Sigmoid colon (tissue), 7 donors: ENCODE results near the gene ATXN10. TPM values are rescaled to one million over a fixed set of nuclear protein-coding genes. Genes with fewer than 3 reads are reported as not detected.

ENCODE experiments used
- DNase-seq: peaks from one replicate; pipeline ENCODE4 v3.0.0-alpha.2; 2019
- H3K27ac ChIP-seq, 4 donors: fragments of 200-600 bp; sonication (generic); one replicate each; pipeline ENCODE4 v1.5.1; 2016 to 2019; ENCODE audit warnings: mild to moderate bottlenecking in 1 of 4
- H3K27me3 ChIP-seq, 3 donors: fragments of 200-600 bp; sonication (generic); one replicate each; pipeline ENCODE4 v1.5.1; 2019; ENCODE audit warnings: mild to moderate bottlenecking in 1 of 3
- H3K36me3 ChIP-seq, 4 donors: fragments of 200-600 bp; sonication (generic); one replicate each; pipeline ENCODE4 v1.5.1; 2016 to 2019
- H3K4me1 ChIP-seq, 4 donors: fragments of 200-600 bp; sonication (generic); one replicate each; pipeline ENCODE4 v1.5.1; 2017 to 2019
- H3K4me3 ChIP-seq, 4 donors: fragments of 200-600 bp; sonication (generic); one replicate each; pipeline ENCODE4 v1.5.1; 2017 to 2019; ENCODE audit warnings: mild to moderate bottlenecking in 2 of 4, moderate library complexity in 1 of 4
- H3K9me3 ChIP-seq, 4 donors: fragments of 200-600 bp in 3 of 4; sonication (generic) in 3 of 4; one replicate each; pipeline versions ENCODE4 v1.5.1 to v1.6.1; 2013 to 2019
- EP300 ChIP-seq, 4 donors: sonication (generic); formaldehyde crosslinking; IDR thresholded peaks; one replicate each; pipeline ENCODE4 v1.6.1; 2017; ENCODE audit warnings: antibody characterized with exemption in 4 of 4
- POLR2A ChIP-seq, 2 donors: fragments of 450-650 bp; IDR thresholded peaks; one replicate each; pipeline ENCODE4 v1.6.1; 2016; ENCODE audit warnings: antibody characterized with exemption in 2 of 2, mild to moderate bottlenecking in 2 of 2, moderate library complexity in 2 of 2
- POLR2AphosphoS5 ChIP-seq, 4 donors: sonication (generic); formaldehyde crosslinking; IDR thresholded peaks; one replicate each; pipeline ENCODE4 v1.6.1; 2017; ENCODE audit warnings: antibody characterized with exemption in 4 of 4
- WGBS, 2 donors: extraction: QIAGEN DNeasy Blood & Tissue Kit; methylation state at CpG; one replicate each; pipeline ENCODE4 v1.1.7; 2013; 5-methylcytosine and 5-hydroxymethylcytosine counted together
- intact Hi-C: fragments of 100-400 bp; cut with DNase I; formaldehyde crosslinking; loops from one replicate; pipeline ENCODE4 v1.15.1; 2023
- polyA plus RNA-seq, 3 donors: library from polyadenylated mRNA; stranded (reverse); fragments of 200-250 nt; gene quantifications; one replicate each; pipeline ENCODE4 v1.2.3, GENCODE V29; 2013
- total RNA-seq, 4 donors: library from RNA; depleted of rRNA; stranded (reverse); fragments of >200 nt; gene quantifications; one replicate each; pipeline ENCODE4 v1.1.0, GENCODE V29; 2016
- TF ChIP-seq, protein P1 (sequence below), 4 experiments: fragments of 450-650 bp in 3 of 4; fragments of 200-600 bp in 1 of 4; IDR thresholded peaks; one replicate each; pipeline ENCODE4 v1.5.1; 2016 to 2019; ENCODE audit warnings: antibody characterized with exemption in 4 of 4, mild to moderate bottlenecking in 3 of 4, moderate library complexity in 2 of 4
- donor health status: healthy with polysubstance abuse.
- donor health status: Bipolar disorder and iron deficiency.
- donor health status: healthy.

Gene ATXN10
- total and polyA plus RNA-seq, 7 donors = 37.9 to 187 (median 160) TPM

DNA sequence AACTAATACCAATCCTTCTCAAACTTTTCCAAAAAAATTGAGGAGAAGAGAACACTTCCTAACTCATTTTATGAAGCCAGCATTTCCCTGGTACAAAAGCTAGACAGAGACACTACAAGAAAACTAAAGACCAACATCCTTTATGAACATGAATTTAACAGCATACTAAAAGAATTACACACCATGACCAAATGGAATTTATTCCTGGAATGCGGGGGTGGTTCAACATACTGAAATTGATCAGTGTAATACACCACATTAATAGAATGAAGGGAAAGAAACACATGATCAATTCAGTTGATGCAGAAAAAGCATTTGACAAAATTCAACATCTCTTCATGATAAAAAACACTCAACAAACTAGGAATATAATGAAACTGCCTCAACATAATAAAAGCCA is 157.2 kb downstream of the ATXN10 start:
- WGBS, 2 donors = 100% methylated on average over 1 of the region's 1 CpG

DNA sequence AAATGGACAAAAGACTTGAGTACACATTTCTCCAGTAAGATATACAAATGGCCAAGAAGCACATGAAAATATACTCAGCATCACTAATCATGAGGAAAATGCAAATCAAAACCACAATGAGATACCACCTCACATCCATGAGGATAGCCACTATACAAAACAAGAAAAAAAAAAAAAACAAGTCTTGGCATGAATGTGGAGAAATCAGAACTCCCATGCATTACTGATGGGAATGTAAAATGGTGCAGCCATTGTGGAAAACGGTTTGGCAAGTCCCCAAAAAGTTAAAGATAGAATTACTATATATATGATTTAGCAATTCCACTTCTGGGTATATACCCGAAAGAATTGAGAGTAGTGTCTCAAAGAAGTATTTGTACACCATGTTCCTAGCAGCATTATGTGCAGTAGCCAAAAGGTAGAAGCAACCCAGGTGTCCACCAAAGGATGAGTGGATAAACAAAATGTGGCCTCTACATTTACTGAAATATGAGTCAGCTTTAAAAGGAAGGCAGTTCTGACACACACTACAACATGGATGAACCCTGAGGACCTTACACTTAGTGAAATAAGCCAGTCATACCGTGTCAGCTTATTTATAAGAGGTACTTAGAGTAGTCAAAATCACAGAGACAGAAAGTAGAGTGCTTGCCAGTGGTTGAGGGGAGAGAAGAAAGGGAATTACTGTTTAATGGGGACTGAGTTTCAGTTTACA is 159.1 kb downstream of the ATXN10 start:
- 85% methylated on average over 3 of the region's 3 CpGs for WGBS, 2 donors
- Histone ChIP-seq H3K27me3 (no peaks in the 10 kb centered on the region), H3K27ac (peak overlapping the region in 3 of 4 donors; percentile 36 to 73 (median 63)), H3K36me3 (peaks cover 0 to 23% (median 0%) of the 10 kb centered on the region in 4 donors), H3K4me1 (peaks cover 0 to 19% (median 0%) of the 10 kb centered on the region in 4 donors), H3K9me3 (no peaks in the 10 kb centered on the region), H3K4me3 (no peak overlapping the region)
- intact Hi-C loops = loop anchor here (2.0 kb wide), 1 partner anchor 186 kb away; no protein-coding TSS in a partner anchor
- TF ChIP-seq POLR2AphosphoS5 (IDR thresholded peaks at IDR 0.05) (peak; percentile 19 to 87 (median 82)), EP300 (IDR thresholded peaks at IDR 0.05) (peak in 2 of 4 donors; percentile 53 to 61)
- TF ChIP-seq, protein P1, sequence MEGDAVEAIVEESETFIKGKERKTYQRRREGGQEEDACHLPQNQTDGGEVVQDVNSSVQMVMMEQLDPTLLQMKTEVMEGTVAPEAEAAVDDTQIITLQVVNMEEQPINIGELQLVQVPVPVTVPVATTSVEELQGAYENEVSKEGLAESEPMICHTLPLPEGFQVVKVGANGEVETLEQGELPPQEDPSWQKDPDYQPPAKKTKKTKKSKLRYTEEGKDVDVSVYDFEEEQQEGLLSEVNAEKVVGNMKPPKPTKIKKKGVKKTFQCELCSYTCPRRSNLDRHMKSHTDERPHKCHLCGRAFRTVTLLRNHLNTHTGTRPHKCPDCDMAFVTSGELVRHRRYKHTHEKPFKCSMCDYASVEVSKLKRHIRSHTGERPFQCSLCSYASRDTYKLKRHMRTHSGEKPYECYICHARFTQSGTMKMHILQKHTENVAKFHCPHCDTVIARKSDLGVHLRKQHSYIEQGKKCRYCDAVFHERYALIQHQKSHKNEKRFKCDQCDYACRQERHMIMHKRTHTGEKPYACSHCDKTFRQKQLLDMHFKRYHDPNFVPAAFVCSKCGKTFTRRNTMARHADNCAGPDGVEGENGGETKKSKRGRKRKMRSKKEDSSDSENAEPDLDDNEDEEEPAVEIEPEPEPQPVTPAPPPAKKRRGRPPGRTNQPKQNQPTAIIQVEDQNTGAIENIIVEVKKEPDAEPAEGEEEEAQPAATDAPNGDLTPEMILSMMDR (IDR thresholded peaks at IDR 0.05) = no peak
- no peak for DNase-seq

More for the DNA sequence above, 157.2 kb downstream of the ATXN10 start:
- intact Hi-C loops = no loop called here
- H3K36me3 ChIP-seq = peaks cover 0 to 7% (median 0%) of the 10 kb centered on the region in 4 donors
- H3K27me3 ChIP-seq = no peaks in the 10 kb centered on the region
- H3K9me3 ChIP-seq = no peaks in the 10 kb centered on the region
- no peak overlapping the region for H3K27ac ChIP-seq
- peaks cover 0 to 19% (median 0%) of the 10 kb centered on the region in 4 donors for H3K4me1 ChIP-seq
- no peak for DNase-seq
- H3K4me3 ChIP-seq = no peak overlapping the region
- no peak for TF ChIP-seq EP300 (IDR thresholded peaks at IDR 0.05)
- TF ChIP-seq POLR2A (IDR thresholded peaks at IDR 0.05) = no peak
- TF ChIP-seq POLR2AphosphoS5 (IDR thresholded peaks at IDR 0.05) = no peak
- TF ChIP-seq, protein P1 (IDR thresholded peaks at IDR 0.05) = no peak

DNA sequence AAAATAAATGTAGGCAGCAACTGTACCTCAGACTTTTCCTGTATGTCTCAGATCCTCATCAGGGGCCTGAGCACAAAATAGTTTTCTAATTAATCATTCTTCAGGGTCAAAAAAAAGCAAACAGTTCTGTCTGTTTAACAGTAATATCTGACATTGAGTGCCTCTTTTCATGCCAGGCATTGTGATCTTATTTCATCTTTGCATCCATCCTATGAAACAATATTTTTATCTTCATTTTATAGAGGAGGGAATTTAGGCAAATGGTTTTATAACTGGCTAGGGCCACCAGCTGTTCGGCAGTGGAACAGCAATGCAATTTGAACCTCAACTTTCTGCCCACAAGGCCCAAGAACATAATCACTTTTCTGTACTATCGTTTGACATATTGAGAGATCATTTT is 159.8 kb downstream of the ATXN10 start:
- Histone ChIP-seq H3K36me3 (peaks cover 0 to 23% (median 0%) of the 10 kb centered on the region in 4 donors), H3K4me1 (peaks cover 0 to 19% (median 0%) of the 10 kb centered on the region in 4 donors), H3K9me3 (no peaks in the 10 kb centered on the region), H3K27ac (peak overlapping the region in 3 of 4 donors; percentile 36 to 73 (median 63)), H3K27me3 (no peaks in the 10 kb centered on the region), H3K4me3 (no peak overlapping the region)
- no peak for DNase-seq
- 74 to 78% methylated on average over 2 of the region's 2 CpGs for WGBS, 2 donors
- no peak for TF ChIP-seq POLR2A (IDR thresholded peaks at IDR 0.05)
- TF ChIP-seq, protein P1 (IDR thresholded peaks at IDR 0.05) = peak in 3 of 4 experiments; percentile 53 to 61 (median 59)
- no peak for TF ChIP-seq EP300 (IDR thresholded peaks at IDR 0.05)
- intact Hi-C loops = loop anchor here (2.0 kb wide), 1 partner anchor 187 kb away; no protein-coding TSS in a partner anchor

DNA sequence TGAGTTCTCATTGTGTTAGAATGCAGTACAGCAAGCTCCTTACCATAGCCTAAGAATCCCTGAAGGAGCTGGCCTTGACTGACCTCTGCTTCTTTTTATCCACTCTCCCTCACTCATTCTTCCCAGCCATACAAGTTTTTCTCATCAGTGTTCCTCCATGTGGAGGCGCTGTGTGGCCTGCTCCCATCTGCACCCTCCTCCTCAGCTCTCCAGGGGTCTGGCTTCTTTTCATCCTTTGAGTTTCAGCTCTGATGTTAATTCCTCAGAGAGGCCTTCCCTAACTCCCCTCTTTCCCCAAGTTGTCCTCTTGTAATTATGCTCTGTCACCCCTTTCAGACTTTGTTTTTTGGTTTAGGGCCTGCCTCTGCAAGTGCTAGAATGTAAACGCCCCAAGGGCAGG is 160.5 kb downstream of the ATXN10 start:
- Histone ChIP-seq H3K9me3 (no peaks in the 10 kb centered on the region), H3K27ac (peak overlapping the region in 1 of 4 donors; percentile 63), H3K36me3 (peaks cover 0 to 23% (median 0%) of the 10 kb centered on the region in 4 donors), H3K27me3 (no peaks in the 10 kb centered on the region), H3K4me1 (peaks cover 0 to 19% (median 0%) of the 10 kb centered on the region in 4 donors), H3K4me3 (no peak overlapping the region)
- no peak for TF ChIP-seq POLR2A (IDR thresholded peaks at IDR 0.05)
- no peak for TF ChIP-seq POLR2AphosphoS5 (IDR thresholded peaks at IDR 0.05)
- TF ChIP-seq EP300 (IDR thresholded peaks at IDR 0.05) = no peak
- TF ChIP-seq, protein P1 (IDR thresholded peaks at IDR 0.05) = no peak
- WGBS, 2 donors = 92 to 93% methylated on average over 2 of the region's 2 CpGs
- intact Hi-C loops = no loop called here
- no peak for DNase-seq
